ENCODE results near the gene CASQ2.
A peak's percentile ranks its signal among the peaks of the same experiment; 100 is the strongest.
"Not testable (repeated sequence)": the region's sequence is repeated elsewhere in the genome, so short reads cannot be mapped to it uniquely, and the experiment has no call there.

Gene CASQ2

DNA sequence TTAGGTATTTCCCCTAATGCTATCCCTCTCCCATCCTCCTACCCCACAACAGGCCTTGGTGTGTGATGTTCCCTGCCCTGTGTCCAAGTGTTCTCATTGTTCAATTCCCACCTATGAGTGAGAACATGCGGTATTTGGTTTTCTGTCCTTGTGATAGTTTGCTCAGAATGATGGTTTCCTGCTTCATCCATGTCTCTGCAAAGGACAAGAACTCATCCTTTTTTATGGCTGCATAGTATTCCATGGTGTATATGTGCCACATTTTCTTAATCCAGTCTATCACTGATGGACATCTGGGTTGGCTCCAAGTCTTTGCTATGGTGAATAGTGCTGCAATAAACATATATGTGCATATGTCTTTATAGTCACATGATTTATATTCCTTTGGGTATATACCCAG, 10.6 kb upstream of the CASQ2 start:
- not testable (repeated sequence) for DNase-seq

DNA sequence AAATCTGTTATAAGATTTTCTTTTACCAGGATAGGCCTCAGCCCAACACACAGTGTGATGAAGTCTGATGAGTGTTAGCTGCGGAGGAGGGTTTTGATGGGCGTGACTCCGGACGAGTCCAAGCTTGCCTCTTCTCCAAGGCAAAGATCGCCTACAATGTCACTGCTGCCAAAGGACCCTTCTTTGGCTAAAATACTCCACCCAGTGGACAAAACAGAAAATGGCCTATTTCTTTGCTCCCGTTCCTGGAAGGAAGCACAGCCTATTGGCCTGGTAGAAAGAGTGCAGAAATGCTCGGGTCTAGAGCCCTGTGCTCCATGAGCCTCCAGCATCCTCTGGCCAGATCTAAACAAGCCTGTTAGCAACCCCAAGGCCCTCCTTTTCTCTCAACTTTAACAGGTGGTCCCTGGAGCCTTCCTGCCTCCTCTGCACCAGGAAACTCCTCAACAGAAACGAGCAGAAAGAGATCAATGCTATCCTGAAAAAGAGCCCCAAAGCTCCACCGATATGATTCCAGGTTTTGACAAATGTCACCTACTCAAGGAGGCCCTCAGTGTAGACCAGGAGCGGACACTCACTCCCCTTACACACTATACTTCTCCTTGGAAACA, 3.4 kb upstream of the CASQ2 start:
- DNase-seq, result peak; percentile 59

DNA sequence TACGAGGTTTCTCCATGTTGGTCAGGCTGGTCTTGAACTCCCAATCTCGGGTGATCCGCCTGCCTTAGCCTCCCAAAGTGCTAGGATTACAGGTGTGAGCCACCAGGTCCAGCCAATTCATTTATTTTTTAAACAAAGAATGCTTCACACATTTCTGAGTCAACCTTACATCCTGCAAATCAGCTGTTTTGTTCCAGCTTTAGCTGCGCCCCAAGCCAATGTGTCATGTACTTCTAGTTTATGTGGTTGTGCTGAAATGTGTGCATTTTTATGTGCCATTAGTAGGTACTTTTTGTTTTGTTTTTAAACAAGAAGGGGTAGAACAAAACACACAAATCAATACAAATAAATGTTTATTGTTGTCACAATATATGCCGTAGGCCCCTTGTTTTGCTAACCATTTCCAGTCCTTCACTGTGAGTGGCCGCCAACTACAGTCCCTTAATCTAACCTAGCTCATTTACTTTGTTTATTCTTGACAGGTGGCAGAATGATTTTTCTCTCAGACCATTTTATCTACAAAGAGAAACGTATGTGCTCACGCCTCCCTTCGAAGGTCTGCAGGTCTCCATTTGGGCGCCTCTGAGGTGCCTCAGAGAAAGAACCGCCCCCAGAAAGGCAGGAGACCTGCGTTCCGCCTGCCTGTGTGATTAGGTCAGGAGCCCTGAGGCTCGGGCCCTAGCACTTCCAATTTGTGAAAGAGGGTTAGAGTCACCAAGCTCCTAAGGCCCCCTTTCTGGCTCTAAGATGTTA, 2.8 kb upstream of the CASQ2 start:
- DNase-seq, result no peak

DNA sequence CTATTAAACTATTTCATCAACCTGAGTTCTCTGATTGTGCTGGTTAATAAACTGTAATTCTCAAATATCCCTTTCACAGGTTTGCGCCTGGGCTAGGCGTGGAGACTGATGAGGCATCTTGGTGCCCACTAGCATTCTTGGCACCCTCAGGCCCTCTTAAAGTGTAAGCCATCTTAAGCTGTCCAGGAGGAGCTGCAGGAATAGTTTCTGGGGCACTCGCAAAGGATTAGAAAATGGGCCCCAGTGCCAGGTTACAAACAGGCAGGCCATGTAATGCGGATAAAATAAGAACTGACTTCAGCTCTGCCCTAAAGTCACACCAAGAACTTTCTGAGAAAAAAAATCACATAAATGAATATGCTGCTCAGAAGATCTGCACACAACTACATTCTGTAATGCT, 1.1 kb downstream of the CASQ2 start:
- DNase-seq, result no peak

- DNase-seq, result no peak
Measured at GRCh38 chr1:115765091-115765490, 3.4 kb downstream of the CASQ2 start.

GRCh38 chr1:115764541-115764940, 4.0 kb downstream of the CASQ2 start:
- DNase-seq, result peak; percentile 9

DNA sequence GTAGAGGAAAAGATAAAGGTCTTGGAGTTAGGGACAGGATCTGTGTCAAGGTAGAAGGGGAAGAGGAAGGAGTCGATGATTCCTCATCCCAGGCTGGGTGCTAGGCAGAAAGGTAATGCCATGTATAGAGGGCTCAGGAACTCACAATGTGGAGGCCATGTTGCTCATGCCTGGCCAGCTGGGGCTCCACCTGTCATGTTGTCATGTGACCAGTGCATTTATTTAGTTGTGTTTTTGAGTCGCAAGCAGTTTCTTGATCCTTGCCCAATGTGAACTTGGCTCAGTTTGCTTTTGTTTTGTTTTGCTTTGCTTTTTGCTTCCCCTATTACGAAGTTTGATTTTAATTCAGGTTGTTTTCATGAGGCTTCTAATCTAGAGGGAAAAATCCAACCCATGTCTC, 5.7 kb downstream of the CASQ2 start:
- no peak for DNase-seq

- DNase-seq, result no peak
Measured at GRCh38 chr1:115761601-115762302, 6.8 kb downstream of the CASQ2 start.

- no peak for DNase-seq
Measured at GRCh38 chr1:115757856-115758255, 10.7 kb downstream of the CASQ2 start.

DNA sequence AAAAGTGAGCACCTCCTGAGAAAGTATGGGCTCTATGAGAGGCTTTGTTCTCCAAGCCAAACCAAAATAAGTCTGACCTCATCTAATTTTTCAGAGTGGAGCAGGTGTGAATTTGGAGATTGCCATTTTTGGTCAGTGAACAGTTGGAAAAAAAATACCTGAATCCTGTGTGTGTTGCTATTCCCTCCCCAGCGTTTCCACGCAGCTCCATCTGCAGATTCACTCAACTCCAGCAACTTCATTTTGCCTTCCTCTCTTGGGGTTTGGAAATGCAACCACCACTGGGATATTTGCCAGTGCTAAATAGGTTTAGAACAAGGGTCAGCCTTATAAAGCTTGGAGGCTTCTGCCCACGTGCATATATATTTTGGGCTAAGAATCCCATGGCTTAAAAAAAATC, 11.2 kb downstream of the CASQ2 start:
- no peak for DNase-seq

DNA sequence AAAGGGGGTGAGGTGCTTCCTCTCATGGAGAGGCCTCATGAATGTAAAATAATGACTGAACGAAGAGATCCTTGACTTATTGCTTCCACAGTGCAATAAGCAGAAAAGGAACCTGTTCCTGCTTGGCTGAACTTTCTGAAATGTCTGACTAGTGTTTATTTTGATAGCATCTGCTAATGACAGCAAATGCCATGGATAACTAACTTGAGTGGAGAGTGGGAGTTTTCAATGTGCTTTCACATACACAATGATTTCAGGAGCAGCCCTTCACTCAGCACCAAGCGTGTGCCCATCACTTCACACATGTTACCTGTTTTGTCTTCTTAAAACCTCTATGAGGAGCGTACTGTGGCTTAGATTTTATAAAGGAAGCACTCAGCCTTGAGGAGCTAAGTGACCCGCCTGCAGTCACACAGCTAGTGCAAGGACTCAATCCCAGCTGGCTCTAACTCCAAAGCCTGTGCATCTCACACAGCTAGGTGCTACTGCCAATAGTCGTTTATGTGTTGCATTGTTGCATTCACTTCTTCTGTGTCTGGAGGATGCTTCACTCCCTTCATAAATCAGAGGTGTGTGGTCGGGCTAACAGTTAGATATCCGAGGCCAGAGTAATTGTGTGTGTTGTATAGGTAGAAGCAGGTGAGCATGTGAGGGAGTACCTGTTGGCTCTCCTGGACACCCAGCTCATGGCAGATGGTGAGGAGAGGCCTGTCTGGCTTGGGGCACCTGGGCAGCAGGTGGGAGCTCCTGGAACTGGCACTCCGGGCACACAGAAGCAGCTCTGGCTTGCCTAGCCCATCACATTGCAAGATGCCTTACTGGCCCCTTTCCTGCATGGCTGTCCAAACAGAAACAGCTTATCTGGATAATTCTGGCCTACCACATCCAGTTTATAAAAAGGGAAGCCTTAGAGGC, 12.8 kb downstream of the CASQ2 start:
- DNase-seq, result no peak

GRCh38 chr1:115753830-115754229, 14.7 kb downstream of the CASQ2 start:
- DNase-seq, result peak; percentile 41

DNA sequence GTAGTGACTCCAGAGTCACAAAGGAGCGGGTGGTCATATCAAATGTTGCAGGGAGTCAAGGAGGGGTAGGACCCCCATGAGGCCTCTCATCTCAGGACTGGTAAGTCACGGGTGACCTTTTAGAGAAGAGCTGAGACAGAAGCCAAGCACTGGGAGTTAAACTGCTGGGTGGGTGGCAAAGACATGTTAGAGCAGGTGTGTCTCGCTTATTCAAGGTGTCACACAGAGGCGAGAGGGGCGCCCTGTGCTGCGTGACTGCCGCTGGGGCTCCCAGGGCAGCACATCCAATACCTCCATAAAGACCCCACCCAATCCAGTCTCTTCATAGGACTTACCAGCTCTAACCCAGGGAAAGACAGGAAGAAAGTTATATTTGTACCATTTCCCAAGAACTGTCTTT, 15.2 kb downstream of the CASQ2 start:
- no peak for DNase-seq

DNA sequence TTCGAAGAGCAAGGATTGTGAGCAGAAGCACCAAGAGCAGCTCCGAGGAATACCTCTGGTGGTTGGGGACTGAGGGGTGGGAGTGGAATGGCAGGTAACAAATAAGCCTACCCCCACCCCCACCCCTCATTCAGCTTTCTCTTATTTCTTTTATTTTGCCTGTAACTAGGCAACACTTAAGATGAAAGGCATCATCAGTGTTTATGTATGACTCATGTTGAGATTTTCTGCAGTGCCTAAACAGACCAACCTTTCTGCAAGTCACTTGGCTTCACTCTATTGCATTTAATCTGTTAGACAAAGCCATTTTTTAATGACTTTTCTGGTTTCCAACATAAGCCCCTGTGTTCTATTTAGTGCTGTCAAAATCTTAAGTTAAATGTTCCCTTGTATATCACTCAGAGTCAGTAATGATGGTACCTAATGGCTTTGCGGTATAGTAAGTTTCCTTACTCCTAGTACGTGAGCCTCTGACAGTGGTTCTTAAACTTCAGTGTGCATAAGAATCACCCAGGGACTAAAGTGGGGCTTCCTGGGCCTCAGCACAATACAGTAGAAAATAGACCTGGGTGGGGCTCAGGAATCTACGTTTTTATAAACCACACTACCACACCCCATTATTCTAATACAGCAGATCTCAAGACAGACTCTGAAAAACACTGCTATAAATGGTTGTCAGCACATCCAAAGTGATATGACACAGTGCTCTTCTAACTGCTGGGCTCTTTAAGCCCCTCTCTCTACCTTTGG, 19.9 kb downstream of the CASQ2 start:
- no peak for DNase-seq

GRCh38 chr1:115746021-115746690, 22.4 kb downstream of the CASQ2 start:
- DNase-seq, result no peak

- DNase-seq, result no peak
Measured at GRCh38 chr1:115744646-115745275, 23.8 kb downstream of the CASQ2 start.

DNA sequence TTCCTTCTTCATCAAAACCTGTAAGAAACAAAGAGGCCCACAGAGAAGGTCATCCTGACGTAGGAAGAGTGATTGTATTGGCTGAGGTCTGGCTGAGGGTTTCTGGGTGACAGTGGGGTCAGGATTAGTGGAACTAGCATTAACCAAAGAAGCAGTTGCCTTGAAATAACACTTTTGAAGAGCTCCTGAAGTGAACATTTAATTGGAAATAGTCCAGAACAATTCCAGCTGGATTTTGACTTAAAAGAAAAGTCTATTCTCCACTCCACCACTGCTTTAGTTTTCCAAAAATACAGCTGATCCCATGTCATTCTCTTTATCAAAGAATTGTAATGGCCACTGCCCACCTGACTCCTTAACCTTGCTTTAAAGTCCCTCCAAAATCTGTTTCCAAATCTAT, 27.7 kb downstream of the CASQ2 start:
- no peak for DNase-seq

GRCh38 chr1:115732316-115732715, 36.2 kb downstream of the CASQ2 start:
- DNase-seq, result no peak

- DNase-seq, result no peak
Measured at GRCh38 chr1:115729756-115730155, 38.8 kb downstream of the CASQ2 start.

DNA sequence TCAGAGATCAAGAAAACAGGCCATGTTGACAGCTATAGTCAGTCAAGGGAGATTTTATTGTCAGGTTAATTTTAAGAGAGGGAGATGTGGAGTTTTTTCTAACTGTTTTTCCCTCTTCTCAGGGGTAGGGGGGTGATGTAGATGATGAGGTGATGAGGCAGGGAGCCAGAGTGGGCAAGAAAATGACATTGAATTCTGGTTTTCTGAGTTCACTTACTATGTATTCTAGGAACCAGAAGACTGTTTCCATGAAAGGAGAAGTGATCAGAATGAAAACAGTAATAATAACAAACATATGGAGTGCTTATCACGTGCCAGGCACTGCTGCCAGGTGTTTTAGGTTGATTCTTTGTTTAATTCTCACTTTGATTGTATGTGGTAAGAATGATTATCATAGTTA, 40.2 kb downstream of the CASQ2 start:
- no peak for DNase-seq

GRCh38 chr1:115727706-115728249, 40.7 kb downstream of the CASQ2 start:
- DNase-seq, result no peak
